HG03025 (cell line): ENCODE data around the gene TBX19.

Experiments
- ATAC-seq: cut with Tn5 transposase; IDR thresholded peaks from one replicate; pipeline ENCODE4 v1.9.1; 2021; ENCODE audit warnings: mild to moderate bottlenecking, moderate library complexity; ENCODE audit not compliant: unreplicated experiment, low FRiP score

TBX19 gene

GRCh38 chr1:168279253-168279652 is 1.4 kb upstream of the TBX19 start:
- no peak for ATAC-seq

DNA sequence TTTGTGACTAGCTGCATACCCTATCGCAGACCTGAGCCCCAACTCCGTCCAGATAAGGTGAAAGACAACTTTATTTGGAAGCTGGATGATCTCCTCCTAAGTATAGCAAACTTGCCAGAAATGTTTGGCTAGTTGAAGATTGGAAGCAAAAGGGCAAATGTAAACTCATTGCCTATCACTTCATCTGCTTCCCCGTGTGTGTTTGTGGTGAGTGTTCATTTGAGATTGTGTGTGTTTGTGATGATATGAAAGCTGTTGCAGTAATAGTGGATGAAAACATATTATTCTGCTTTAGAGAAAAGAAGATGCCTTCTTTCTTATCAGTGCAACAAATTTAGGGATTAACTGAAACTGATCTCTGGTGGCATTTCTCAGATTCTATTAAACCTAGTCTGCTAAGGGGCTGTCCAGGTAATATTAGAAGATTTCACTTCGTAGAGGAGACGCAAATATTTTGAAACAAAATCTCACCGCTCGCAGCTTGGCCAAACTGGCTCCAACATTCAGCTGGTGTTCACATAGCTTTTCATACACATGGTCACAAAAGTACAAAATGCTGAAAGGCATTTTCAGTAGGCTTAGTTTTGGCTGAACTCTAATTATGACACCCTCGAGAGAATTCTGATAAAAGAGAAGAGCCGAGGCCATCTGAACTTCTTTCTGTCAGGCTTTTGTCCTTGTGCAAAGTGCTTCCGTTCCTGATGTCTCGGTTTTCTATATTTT is 1.1 kb downstream of the TBX19 start:
- no peak for ATAC-seq

- ATAC-seq: no peak
These were observed 4.8 kb downstream of the TBX19 start for GRCh38 chr1:168285521-168285790.

GRCh38 chr1:168285971-168286927 is 5.6 kb downstream of the TBX19 start:
- ATAC-seq: no peak

GRCh38 chr1:168287237-168287664 is 6.6 kb downstream of the TBX19 start:
- no peak for ATAC-seq

DNA sequence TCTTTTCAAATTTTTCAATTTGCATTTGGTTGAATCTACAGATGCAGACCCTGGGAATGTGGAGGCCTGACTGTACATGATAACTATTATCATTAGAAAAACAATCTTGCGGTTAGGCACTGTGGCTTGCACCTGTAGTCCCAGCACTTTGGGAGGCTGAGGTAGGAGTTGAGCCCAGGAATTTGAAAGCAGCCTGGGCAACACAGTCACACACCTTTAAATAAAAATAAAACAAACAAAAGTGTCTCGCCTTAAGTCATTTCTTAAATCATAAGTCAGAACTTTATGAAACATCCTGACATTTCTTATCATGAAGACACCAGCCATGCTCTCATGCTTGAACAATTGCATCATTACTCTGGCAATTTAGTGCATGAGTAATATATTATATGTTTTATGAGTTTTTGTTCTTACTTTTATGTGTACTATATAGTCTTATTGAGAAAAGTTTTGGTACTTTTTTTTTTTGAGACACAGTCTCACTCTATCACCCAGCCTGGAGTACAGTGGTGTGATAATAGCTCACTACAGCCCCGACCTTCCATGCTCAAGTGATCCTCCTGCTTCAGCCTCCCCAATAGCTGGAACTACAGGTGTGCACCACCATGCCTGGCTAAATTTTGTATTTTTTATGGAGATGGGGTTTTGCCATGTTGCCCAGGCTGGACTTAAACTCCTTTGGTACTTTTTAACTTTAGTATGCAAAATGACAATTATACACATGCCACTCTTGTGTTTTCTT is 7.8 kb downstream of the TBX19 start:
- no peak for ATAC-seq

DNA sequence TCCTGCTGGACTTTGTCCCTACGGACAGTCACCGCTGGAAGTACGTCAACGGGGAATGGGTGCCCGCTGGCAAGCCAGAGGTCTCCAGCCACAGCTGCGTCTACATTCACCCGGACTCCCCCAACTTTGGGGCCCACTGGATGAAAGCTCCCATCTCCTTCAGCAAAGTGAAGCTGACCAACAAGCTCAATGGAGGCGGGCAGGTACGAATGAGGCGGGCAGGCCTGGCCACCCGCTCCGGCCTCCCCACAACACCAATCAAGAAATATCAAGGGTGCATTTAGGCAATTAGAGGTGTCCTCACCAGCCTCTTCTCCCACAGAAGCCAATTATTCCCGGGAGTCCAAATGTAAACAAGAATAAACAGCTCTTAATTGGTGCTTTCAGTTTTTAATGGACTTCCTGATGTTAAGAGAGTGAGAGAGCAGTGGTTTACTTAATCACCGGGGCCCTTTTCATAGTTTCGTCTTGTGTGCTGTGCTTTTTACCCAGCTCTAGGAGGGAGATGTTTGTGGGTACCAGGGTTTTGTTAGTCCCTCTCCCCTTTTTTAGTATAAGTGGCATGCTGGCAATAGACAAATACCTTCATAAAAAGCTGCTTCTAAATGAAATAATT is 10.7 kb downstream of the TBX19 start:
- no peak for ATAC-seq

DNA sequence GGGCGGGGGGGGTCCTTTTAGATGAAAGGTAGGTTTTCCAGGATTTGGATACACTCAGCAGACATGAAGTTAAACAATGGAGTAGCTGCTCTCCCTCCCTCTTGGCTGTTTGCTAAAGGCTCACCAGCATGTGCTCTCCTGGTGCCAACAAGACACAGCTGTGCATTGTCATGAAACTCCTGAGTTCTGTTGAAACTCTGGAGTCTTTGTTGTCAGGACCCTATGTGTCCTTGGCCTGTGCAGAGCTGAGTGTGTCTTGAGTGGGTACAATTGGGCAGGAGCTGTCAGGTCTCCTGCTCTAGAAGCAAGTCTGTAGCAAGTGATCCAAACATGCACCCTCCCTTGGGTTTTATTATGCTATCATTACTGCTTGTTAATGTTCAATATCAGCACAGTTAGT is 12.7 kb downstream of the TBX19 start:
- no peak for ATAC-seq

DNA sequence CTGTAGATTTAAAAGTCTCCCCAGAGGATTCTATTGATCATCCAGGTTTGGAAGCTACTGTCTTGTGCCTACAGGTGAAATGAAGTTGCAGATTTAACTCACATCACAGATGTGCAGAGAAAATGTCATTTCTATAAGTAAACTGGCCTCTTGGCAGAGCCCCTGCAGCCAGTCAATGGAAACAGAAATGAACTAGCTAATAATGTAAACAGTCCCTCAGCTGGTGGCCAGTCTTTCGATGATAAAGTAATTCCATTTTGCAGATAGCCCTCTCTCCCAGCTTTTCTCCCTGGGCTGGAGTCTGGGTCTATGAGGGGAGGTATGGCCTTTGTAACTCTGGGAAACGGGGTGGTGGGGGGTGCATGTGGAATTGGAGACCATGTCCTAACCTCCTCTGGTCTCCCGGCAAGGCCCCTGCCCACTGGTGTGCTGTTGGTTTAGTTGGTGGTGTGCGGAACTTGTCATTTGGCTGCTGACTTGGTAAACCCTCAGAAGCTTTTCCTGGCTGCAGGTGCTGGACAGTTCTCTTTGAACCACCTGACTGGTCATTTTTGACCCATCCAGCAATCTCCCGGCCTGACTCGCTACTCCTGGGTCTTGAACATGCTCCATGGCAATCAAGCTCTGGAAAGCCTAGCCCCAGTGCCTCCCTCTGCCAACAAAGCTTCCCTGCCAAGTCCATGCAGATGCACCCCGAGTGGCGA is 14.9 kb downstream of the TBX19 start:
- ATAC-seq: no peak

DNA sequence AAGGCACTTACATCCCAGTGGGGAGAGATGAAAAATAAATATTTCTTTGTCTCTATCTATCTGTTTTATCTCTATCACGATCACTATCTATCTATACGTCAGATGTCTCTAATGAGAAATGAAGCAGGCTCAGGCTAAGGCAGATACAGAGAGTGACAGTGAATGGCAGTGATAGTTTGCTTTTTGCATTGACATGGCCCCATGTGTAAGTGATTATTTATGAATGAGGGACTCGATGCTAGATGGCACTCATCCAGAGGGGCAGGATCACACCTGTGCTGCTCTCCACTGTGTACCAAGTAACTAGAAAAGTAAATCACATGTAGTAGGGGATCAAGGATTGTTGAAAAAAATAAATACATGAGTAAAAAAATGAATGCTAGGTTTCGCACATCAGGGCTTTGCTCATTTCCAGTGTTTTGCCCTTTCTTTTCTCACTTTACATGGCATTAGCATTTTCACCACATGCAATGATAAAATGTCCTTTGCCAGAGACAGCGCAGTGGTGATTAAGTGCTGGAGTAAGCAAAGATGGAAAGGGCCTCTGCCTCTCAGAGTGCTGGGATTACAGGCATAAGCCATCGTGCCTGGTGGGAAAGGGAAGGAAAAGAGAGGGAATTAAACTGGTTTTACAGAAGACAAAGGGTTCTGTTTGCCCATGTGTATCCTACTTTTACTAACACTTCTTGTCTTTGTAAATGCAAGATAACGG is 16.5 kb downstream of the TBX19 start:
- ATAC-seq: no peak

- ATAC-seq: no peak
These were observed 17.8 kb downstream of the TBX19 start for GRCh38 chr1:168298446-168298845.

DNA sequence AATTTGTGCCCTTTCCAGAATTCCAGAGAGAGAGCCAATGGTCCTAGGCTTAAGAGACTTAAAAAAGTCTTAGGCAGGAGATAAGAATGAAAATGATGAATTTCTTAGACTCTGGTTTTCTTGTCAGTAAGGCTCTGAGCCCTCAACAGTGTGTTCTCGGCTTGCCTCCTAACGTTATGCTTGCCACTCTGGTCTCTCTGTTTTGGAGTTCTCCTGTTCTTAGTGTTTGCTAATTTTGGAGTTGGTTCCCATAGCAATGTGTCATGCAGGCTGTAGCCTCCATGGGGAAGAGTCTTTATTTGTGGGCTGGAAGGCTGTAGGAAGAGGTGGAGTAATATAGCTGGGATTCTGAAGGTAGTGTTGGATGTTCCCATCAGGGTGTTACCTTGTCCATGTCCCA is 19.9 kb downstream of the TBX19 start:
- ATAC-seq: no peak

GRCh38 chr1:168301664-168302320 is 21.1 kb downstream of the TBX19 start:
- ATAC-seq: no peak

DNA sequence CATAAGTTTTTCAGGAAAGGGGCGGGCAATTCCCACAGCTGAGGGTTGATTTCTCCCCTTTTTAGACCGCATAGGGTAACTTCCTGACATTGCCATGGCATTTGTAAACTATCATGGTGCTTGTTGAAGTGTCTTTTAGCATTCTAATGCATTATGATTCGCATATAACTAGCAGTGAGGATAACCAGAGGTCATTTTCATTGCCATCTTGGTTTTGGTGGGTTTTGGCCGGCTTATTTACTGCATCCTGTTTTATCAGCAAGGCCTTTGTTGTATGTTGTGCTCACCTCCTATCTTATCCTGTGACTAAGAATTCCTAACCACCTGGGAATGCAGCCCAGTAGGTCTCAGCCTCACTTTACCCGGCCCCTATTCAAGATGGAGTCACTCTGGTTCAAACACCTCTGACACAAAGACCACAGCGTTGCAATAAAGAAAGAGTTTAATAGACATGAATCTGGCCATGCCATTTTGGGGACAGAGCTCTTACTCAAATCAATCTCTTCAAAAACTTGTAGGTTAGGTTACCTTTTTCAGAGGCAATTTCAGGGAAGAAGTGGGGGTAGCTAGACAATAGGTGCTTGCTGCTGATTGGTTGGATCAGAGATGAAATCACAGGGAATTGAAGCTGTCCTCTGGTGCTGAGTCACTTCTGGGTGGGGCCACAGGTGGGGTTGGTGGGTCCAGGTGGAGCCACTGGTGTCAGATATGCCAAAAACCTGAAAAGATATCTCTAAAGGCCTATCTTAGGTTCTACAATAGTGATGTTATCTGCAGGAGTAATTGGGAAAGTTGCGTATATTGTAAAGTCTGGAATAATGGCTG is 23.3 kb downstream of the TBX19 start:
- no peak for ATAC-seq

DNA sequence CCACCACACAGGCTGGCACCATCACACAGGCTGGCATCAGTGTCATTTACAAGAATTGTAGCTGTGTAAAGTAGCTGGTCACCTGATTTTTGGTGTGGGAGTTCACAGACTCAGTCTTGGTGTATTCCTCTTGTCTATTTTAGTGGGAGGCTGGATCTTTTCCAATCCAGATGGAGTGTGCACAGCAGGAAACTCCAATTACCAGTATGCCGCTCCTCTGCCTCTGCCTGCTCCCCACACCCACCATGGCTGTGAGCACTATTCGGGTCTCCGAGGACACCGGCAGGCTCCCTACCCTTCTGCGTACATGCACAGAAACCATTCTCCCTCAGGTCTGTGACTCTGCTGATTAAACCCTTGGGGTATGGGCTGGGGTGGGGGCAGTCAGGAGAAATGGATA is 24.2 kb downstream of the TBX19 start:
- no peak for ATAC-seq

GRCh38 chr1:168312718-168313604 is 32.3 kb downstream of the TBX19 start:
- ATAC-seq: no peak

- no peak for ATAC-seq
These were observed 35.5 kb downstream of the TBX19 start for GRCh38 chr1:168316142-168316541.
